ENCODE results near the gene KLF6. TPM values are rescaled to one million over a fixed set of nuclear protein-coding genes. Genes with fewer than 3 reads are reported as not detected.

KLF6 gene
- total RNA-seq, 1 donor from 2014 or later, result 319 TPM

GRCh38 chr10:3827768-3828403, 42.9 kb upstream of the KLF6 start:
- Mint-ChIP-seq H3K4me1 (ENCODE audit: low read depth, unreplicated experiment) (peaks cover 58% of the 10 kb centered on the region), H3K36me3 (ENCODE audit: low read depth, unreplicated experiment) (no peaks in the 10 kb centered on the region), H3K4me3 (ENCODE audit: unreplicated experiment) (no peak overlapping the region), H3K27ac (ENCODE audit: unreplicated experiment) (peak overlapping the region; percentile 97), H3K27me3 (ENCODE audit: low read depth, unreplicated experiment) (no peaks in the 10 kb centered on the region), H3K9me3 (ENCODE audit: unreplicated experiment) (no peaks in the 10 kb centered on the region)
- Histone ChIP-seq H3K27ac (ENCODE audit: low read depth, low read length) (no peak overlapping the region), H3K4me2 (ENCODE audit: low read length) (peak overlapping the region; percentile 69), H4K20me1 (ENCODE audit: insufficient read depth, low read length) (no peaks in the 10 kb centered on the region), H3K4me1 (ENCODE audit: insufficient read depth, low read length) (peaks cover 32% of the 10 kb centered on the region), H3K4me3 (ENCODE audit: insufficient read depth, low read depth, low read length) (peak overlapping the region; percentile 36), H3K27me3 (ENCODE audit: insufficient read depth, low read length) (no peaks in the 10 kb centered on the region), H2AFZ (ENCODE audit: low read depth, low read length) (peak overlapping the region; percentile 54), H3K79me2 (ENCODE audit: insufficient read depth, low read length) (no peaks in the 10 kb centered on the region), H3K36me3 (ENCODE audit: insufficient read depth, low read length) (no peaks in the 10 kb centered on the region), H3K9me3 (ENCODE audit: insufficient read depth, low read depth, low read length) (no peaks in the 10 kb centered on the region), H3K9ac (ENCODE audit: low read length) (peak overlapping the region; percentile 54)
- FAIRE-seq, result no peak
- DNase-seq (ENCODE audit: low read depth), result no peak
- TF ChIP-seq EZH2 (IDR thresholded peaks at IDR 0.05; ENCODE audit: insufficient read depth, low read length) (no peak), CTCF (IDR thresholded peaks at IDR 0.05; ENCODE audit: insufficient read depth, low read depth, low read length) (no peak)

GRCh38 chr10:3827266-3827665, 42.3 kb upstream of the KLF6 start:
- no peak overlapping the region for H3K4me3 Mint-ChIP-seq (ENCODE audit: unreplicated experiment)
- Histone ChIP-seq H3K4me2 (ENCODE audit: low read length) (no peak overlapping the region), H3K27me3 (ENCODE audit: insufficient read depth, low read length) (no peaks in the 10 kb centered on the region), H3K79me2 (ENCODE audit: insufficient read depth, low read length) (no peaks in the 10 kb centered on the region), H4K20me1 (ENCODE audit: insufficient read depth, low read length) (no peaks in the 10 kb centered on the region), H3K4me3 (ENCODE audit: insufficient read depth, low read depth, low read length) (no peak overlapping the region), H3K9me3 (ENCODE audit: insufficient read depth, low read depth, low read length) (no peaks in the 10 kb centered on the region), H3K27ac (ENCODE audit: low read depth, low read length) (no peak overlapping the region), H2AFZ (ENCODE audit: low read depth, low read length) (no peak overlapping the region), H3K4me1 (ENCODE audit: insufficient read depth, low read length) (peaks cover 32% of the 10 kb centered on the region), H3K36me3 (ENCODE audit: insufficient read depth, low read length) (no peaks in the 10 kb centered on the region), H3K9ac (ENCODE audit: low read length) (no peak overlapping the region)
- no peaks in the 10 kb centered on the region for H3K27me3 Mint-ChIP-seq (ENCODE audit: low read depth, unreplicated experiment)
- FAIRE-seq (no peak), DNase-seq (ENCODE audit: low read depth) (no peak)
- H3K9me3 Mint-ChIP-seq (ENCODE audit: unreplicated experiment), result no peaks in the 10 kb centered on the region
- H3K27ac Mint-ChIP-seq (ENCODE audit: unreplicated experiment), result peak overlapping the region; percentile 97
- no peaks in the 10 kb centered on the region for H3K36me3 Mint-ChIP-seq (ENCODE audit: low read depth, unreplicated experiment)
- TF ChIP-seq CTCF (IDR thresholded peaks at IDR 0.05; ENCODE audit: insufficient read depth, low read depth, low read length) (no peak), EZH2 (IDR thresholded peaks at IDR 0.05; ENCODE audit: insufficient read depth, low read length) (no peak)
- H3K4me1 Mint-ChIP-seq (ENCODE audit: low read depth, unreplicated experiment), result peaks cover 61% of the 10 kb centered on the region

GRCh38 chr10:3825862-3826351, 40.9 kb upstream of the KLF6 start:
- H3K4me3 ChIP-seq (ENCODE audit: insufficient read depth, low read depth, low read length), result no peak overlapping the region
- Mint-ChIP-seq H3K27me3 (ENCODE audit: low read depth, unreplicated experiment) (no peaks in the 10 kb centered on the region), H3K4me3 (ENCODE audit: unreplicated experiment) (no peak overlapping the region), H3K36me3 (ENCODE audit: low read depth, unreplicated experiment) (no peaks in the 10 kb centered on the region), H3K4me1 (ENCODE audit: low read depth, unreplicated experiment) (peaks cover 54% of the 10 kb centered on the region), H3K9me3 (ENCODE audit: unreplicated experiment) (no peaks in the 10 kb centered on the region), H3K27ac (ENCODE audit: unreplicated experiment) (peak overlapping the region; percentile 97)
- H3K4me1 ChIP-seq (ENCODE audit: insufficient read depth, low read length), result peaks cover 32% of the 10 kb centered on the region
- H3K27me3 ChIP-seq (ENCODE audit: insufficient read depth, low read length), result no peaks in the 10 kb centered on the region
- TF ChIP-seq EZH2 (IDR thresholded peaks at IDR 0.05; ENCODE audit: insufficient read depth, low read length), result no peak
- no peak for TF ChIP-seq CTCF (IDR thresholded peaks at IDR 0.05; ENCODE audit: insufficient read depth, low read depth, low read length)
- no peaks in the 10 kb centered on the region for H3K36me3 ChIP-seq (ENCODE audit: insufficient read depth, low read length)
- peak overlapping the region; percentile 34 for H3K27ac ChIP-seq (ENCODE audit: low read depth, low read length)
- no peak for DNase-seq (ENCODE audit: low read depth)
- no peaks in the 10 kb centered on the region for H3K79me2 ChIP-seq (ENCODE audit: insufficient read depth, low read length)
- no peak for FAIRE-seq
- H3K4me2 ChIP-seq (ENCODE audit: low read length), result peak overlapping the region; percentile 19
- H2AFZ ChIP-seq (ENCODE audit: low read depth, low read length), result peak overlapping the region; percentile 47
- peak overlapping the region; percentile 30 for H3K9ac ChIP-seq (ENCODE audit: low read length)
- no peaks in the 10 kb centered on the region for H4K20me1 ChIP-seq (ENCODE audit: insufficient read depth, low read length)
- H3K9me3 ChIP-seq (ENCODE audit: insufficient read depth, low read depth, low read length), result no peaks in the 10 kb centered on the region

Measured in astrocyte (in vitro differentiated cells and primary cell).